NT2/D1 (cell line): ENCODE measurements around the gene DYNLT1.
"Not testable (repeated sequence)": the region's sequence is repeated elsewhere in the genome, so short reads cannot be mapped to it uniquely, and the experiment has no call there.

Source experiments
- DNase-seq: peaks from one replicate; pipeline ENCODE4 v3.0.0-alpha.2; 2011; ENCODE audit warnings: low read depth, low spot score
- H3K27me3 ChIP-seq: 2 replicates; pipeline ENCODE4 v1.6.0; 2011; ENCODE audit warnings: mild to moderate bottlenecking; ENCODE audit not compliant: insufficient read length, insufficient read depth
- H3K36me3 ChIP-seq: 2 replicates; pipeline ENCODE4 v1.6.1; 2011; ENCODE audit warnings: mild to moderate bottlenecking, low read length, mixed read lengths; ENCODE audit not compliant: insufficient read depth, insufficient read length
- H3K4me1 ChIP-seq: 2 replicates; pipeline ENCODE4 v1.5.1; 2011; ENCODE audit not compliant: insufficient read depth, insufficient read length
- H3K4me3 ChIP-seq: 2 replicates; pipeline ENCODE4 v1.5.1; 2011; ENCODE audit warnings: low read depth; ENCODE audit not compliant: insufficient read length
- H3K9ac ChIP-seq: 2 replicates; pipeline ENCODE4 v1.6.0; 2011; ENCODE audit warnings: low read depth; ENCODE audit not compliant: insufficient read length
- H3K9me3 ChIP-seq: 2 replicates; pipeline ENCODE4 v1.5.1; 2011; ENCODE audit warnings: mild to moderate bottlenecking, low read length; ENCODE audit not compliant: insufficient read depth
- SUZ12 ChIP-seq: IDR thresholded peaks from 2 replicates; pipeline ENCODE4 v1.6.1; 2011; ENCODE audit not compliant: insufficient read length, insufficient read depth; ENCODE audit errors: extremely low read depth
- YY1 ChIP-seq: IDR thresholded peaks from 2 replicates; pipeline ENCODE4 v1.6.1; 2011; ENCODE audit not compliant: insufficient read length, insufficient read depth
- ZNF274 ChIP-seq: IDR thresholded peaks from 2 replicates; pipeline ENCODE4 v1.6.1; 2011; ENCODE audit warnings: mild to moderate bottlenecking, low read depth, low read length

DYNLT1 gene

DNA sequence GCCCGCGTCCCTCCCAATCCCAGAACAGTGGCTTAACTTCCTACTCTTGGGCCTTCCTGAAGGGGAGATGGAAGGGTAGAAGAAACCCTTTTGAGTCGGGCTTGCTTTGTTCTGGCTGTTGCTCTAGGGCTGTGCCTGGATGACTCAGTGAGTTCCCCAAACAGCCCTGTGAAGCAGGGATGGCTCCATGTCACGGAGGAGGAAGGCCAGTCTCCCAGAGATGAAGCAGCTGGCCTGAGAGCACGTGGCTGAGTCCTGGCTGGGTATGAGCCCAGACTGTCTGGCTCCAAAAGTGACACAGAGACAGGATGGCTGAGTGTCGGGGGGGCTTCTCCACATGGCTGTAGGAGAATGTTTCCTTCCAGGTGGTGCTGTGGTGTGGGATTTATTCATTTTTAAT is 10.0 kb upstream of the DYNLT1 start:
- H3K9ac ChIP-seq, result no peak overlapping the region
- DNase-seq, result no peak
- H3K4me1 ChIP-seq, result peaks cover 3% of the 10 kb centered on the region
- no peaks in the 10 kb centered on the region for H3K36me3 ChIP-seq
- no peak overlapping the region for H3K4me3 ChIP-seq
- TF ChIP-seq ZNF274 (no peak), SUZ12 (no peak), YY1 (no peak)
- no peaks in the 10 kb centered on the region for H3K27me3 ChIP-seq
- no peaks in the 10 kb centered on the region for H3K9me3 ChIP-seq

DNA sequence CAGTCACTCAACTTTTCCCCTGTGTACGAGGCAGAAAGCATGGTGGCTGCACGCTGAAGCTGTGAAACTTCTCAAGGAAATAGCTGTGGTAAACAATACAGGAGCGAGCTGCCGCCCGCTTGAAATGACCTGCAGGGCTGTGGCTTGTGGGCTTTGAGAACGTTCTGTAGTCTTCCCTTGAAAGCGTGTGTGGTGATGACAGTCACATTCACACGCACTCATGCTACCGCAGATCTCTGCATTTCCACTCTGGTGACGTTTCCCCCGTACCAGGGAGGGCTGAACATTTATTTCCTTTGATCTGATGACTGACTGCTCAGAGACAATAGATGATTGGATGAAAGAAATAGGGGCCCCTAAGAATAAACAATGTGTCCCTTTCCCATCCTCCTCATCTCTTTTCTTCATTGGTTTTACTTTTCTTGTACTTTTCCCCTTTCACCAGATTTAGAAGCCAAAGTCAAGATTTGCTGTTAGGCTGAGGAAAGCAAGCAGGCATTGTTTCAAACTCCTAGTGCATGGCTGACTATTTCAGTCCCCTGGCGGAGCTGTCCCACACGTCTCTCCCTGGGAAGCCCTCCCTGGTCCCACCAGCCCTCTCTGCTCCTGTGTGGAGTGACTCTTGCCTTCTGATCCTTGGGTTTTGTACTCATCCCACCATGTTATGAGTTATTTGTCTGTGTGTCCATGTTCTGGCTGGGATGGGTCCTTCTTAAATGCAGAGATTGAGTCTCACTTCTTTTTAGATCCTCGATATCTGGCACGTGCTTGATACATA is 9.2 kb upstream of the DYNLT1 start:
- no peak overlapping the region for H3K9ac ChIP-seq
- H3K4me3 ChIP-seq, result no peak overlapping the region
- H3K27me3 ChIP-seq, result no peaks in the 10 kb centered on the region
- no peaks in the 10 kb centered on the region for H3K36me3 ChIP-seq
- TF ChIP-seq ZNF274 (no peak), YY1 (no peak), SUZ12 (no peak)
- no peak for DNase-seq
- peaks cover 3% of the 10 kb centered on the region for H3K4me1 ChIP-seq
- H3K9me3 ChIP-seq, result no peaks in the 10 kb centered on the region

DNA sequence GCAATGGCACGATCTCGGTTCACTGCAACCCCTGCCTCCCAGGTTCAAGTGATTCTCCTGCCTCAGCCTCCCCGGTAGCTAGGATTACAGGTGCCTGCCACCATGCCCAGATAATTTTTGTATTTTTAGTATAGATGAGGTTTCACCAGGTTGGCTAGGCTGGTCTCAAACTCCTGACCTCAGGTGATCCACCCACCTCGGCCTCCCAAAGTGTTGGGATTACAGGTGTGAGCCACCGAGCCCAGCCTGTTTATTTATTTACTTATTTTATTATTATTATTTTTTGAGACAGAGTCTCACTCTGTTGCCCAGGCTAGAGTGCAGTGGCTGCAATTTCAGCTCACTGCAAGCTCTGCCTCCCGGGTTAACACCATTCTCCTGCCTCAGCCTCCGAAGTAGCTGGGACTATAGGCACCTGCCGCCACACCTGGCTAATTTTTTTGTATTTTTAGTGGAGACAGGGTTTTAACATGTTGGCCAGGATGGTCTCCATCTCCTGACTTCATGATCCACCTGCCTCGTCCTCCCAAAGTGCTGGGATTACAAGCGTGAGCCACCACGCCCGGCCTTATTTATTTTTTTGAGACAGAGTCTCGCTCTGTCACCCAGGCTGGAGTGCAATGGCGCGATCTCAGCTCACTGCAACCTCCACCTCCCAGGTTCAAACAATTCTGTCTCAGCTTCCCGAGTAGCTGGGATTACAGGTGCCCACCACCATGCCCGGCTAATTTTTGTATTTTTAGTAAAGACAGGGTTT is 7.6 kb upstream of the DYNLT1 start:
- H3K9me3 ChIP-seq, H3K36me3 ChIP-seq, H3K4me3 ChIP-seq, H3K9ac ChIP-seq, H3K4me1 ChIP-seq, H3K27me3 ChIP-seq, DNase-seq: not testable (repeated sequence)

GRCh38 chr6:158649289-158650143 is 5.0 kb upstream of the DYNLT1 start, which contains the start of gene SYTL3:
TSS of gene SYTL3 (plus strand) at chr6:158650054. CDS start at chr6:158663269, 13,215 bp downstream.
- H3K4me1 ChIP-seq, result no peaks in the 10 kb centered on the region
- TF ChIP-seq ZNF274 (no peak), SUZ12 (no peak), YY1 (no peak)
- no peak for DNase-seq
- no peaks in the 10 kb centered on the region for H3K9me3 ChIP-seq
- H3K36me3 ChIP-seq, result no peaks in the 10 kb centered on the region
- H3K27me3 ChIP-seq, result peaks cover 4% of the 10 kb centered on the region
- H3K4me3 ChIP-seq, result no peak within 1 kb of the TSS
- no peak within 1 kb of the TSS for H3K9ac ChIP-seq

- H3K36me3 ChIP-seq, result no peaks in the 10 kb centered on the region
- TF ChIP-seq ZNF274 (no peak), SUZ12 (no peak), YY1 (no peak)
- no peak overlapping the region for H3K4me3 ChIP-seq
- H3K27me3 ChIP-seq, result peaks cover 4% of the 10 kb centered on the region
- no peaks in the 10 kb centered on the region for H3K9me3 ChIP-seq
- H3K9ac ChIP-seq, result no peak overlapping the region
- no peak for DNase-seq
- no peaks in the 10 kb centered on the region for H3K4me1 ChIP-seq
Measured at GRCh38 chr6:158648682-158649131, 4.2 kb upstream of the DYNLT1 start.

GRCh38 chr6:158647501-158647900 is 3.0 kb upstream of the DYNLT1 start:
- no peak for DNase-seq
- Histone ChIP-seq H3K36me3 (peaks cover under 1% of the 10 kb centered on the region), H3K9me3 (no peaks in the 10 kb centered on the region), H3K9ac (no peak overlapping the region), H3K27me3 (peaks cover 4% of the 10 kb centered on the region), H3K4me3 (no peak overlapping the region), H3K4me1 (no peaks in the 10 kb centered on the region)
- TF ChIP-seq ZNF274 (no peak), YY1 (no peak), SUZ12 (no peak)
